SJSA1 (cell line): ENCODE results near the gene ME1. TPM values are rescaled to one million over a fixed set of nuclear protein-coding genes. Genes with fewer than 3 reads are reported as not detected.

Experiments
- DNase-seq, 2 experiments: peaks; one replicate each; pipeline ENCODE4 v3.0.0-alpha.2; 2015 to 2020; ENCODE audit warnings: low spot score in 2 of 2, low read depth in 1 of 2
- H3K27ac ChIP-seq: fragments of 250-450 bp; sonication (Bioruptor Pico); 2 replicates; pipeline ENCODE4 v1.5.1; 2020; ENCODE audit warnings: mild to moderate bottlenecking, moderate library complexity
- H3K27me3 ChIP-seq: fragments of 250-450 bp; sonication (Bioruptor Pico); replicated peaks from 2 replicates; pipeline ENCODE4 v1.5.1; 2020; ENCODE audit warnings: mild to moderate bottlenecking, moderate library complexity
- H3K36me3 ChIP-seq: fragments of 250-450 bp; sonication (Bioruptor Pico); 2 replicates; pipeline ENCODE4 v1.5.1; 2020; ENCODE audit warnings: mild to moderate bottlenecking
- H3K4me1 ChIP-seq: fragments of 250-450 bp; sonication (Bioruptor Pico); replicated peaks from 2 replicates; pipeline ENCODE4 v1.6.1; 2021; ENCODE audit warnings: mild to moderate bottlenecking
- H3K4me3 ChIP-seq: fragments of 250-450 bp; sonication (Bioruptor Pico); 2 replicates; pipeline ENCODE4 v1.5.1; 2020; ENCODE audit warnings: mild to moderate bottlenecking
- H3K9me3 ChIP-seq: fragments of 250-450 bp; sonication (Bioruptor Pico); replicated peaks from 2 replicates; pipeline ENCODE4 v1.5.1; 2020; ENCODE audit warnings: mild to moderate bottlenecking
- total RNA-seq: library from RNA; depleted of rRNA; stranded (reverse); fragments of >200 nt; shearing (Covaris generic); gene quantifications from 2 replicates; pipeline ENCODE4 v1.2.3, GENCODE V29; 2014

ME1 gene
- total RNA-seq, 1 experiment from 2014 or later = 54.7 TPM

GRCh38 chr6:83417880-83418663 is 12.8 kb downstream of the ME1 start:
- Histone ChIP-seq H3K27me3 (no peaks in the 10 kb centered on the region), H3K27ac (no peak overlapping the region), H3K4me3 (no peak overlapping the region), H3K36me3 (peaks cover 12% of the 10 kb centered on the region), H3K9me3 (no peaks in the 10 kb centered on the region), H3K4me1 (no peaks in the 10 kb centered on the region)
- DNase-seq = peak in 1 of 2 experiments; percentile 48

- DNase-seq = no peak
- Histone ChIP-seq H3K36me3 (peaks cover 9% of the 10 kb centered on the region; the same call in 1 of the 2 replicates), H3K9me3 (no peaks in the 10 kb centered on the region), H3K4me1 (no peaks in the 10 kb centered on the region), H3K27me3 (no peaks in the 10 kb centered on the region), H3K4me3 (no peak overlapping the region), H3K27ac (no peak overlapping the region)
These were observed 17.8 kb downstream of the ME1 start for GRCh38 chr6:83413068-83413467.

GRCh38 chr6:83411731-83412130 is 19.1 kb downstream of the ME1 start:
- no peak for DNase-seq
- H3K4me3 ChIP-seq = no peak overlapping the region
- H3K36me3 ChIP-seq = peaks cover 20% of the 10 kb centered on the region
- H3K27ac ChIP-seq = no peak overlapping the region
- no peaks in the 10 kb centered on the region for H3K4me1 ChIP-seq
- H3K27me3 ChIP-seq = no peaks in the 10 kb centered on the region
- no peaks in the 10 kb centered on the region for H3K9me3 ChIP-seq

- Histone ChIP-seq H3K27ac (no peak overlapping the region), H3K27me3 (no peaks in the 10 kb centered on the region), H3K4me3 (no peak overlapping the region), H3K36me3 (peaks cover 57% of the 10 kb centered on the region), H3K9me3 (no peaks in the 10 kb centered on the region), H3K4me1 (no peaks in the 10 kb centered on the region)
- no peak for DNase-seq
These were observed 27.7 kb downstream of the ME1 start for GRCh38 chr6:83403191-83403590.

- no peak overlapping the region for H3K4me3 ChIP-seq
- no peaks in the 10 kb centered on the region for H3K9me3 ChIP-seq
- H3K27me3 ChIP-seq = no peaks in the 10 kb centered on the region
- H3K27ac ChIP-seq = no peak overlapping the region
- no peak for DNase-seq
- no peaks in the 10 kb centered on the region for H3K4me1 ChIP-seq
- peaks cover 17% of the 10 kb centered on the region for H3K36me3 ChIP-seq
These were observed 41.2 kb downstream of the ME1 start for GRCh38 chr6:83389606-83390005.

GRCh38 chr6:83385473-83385872 is 45.4 kb downstream of the ME1 start:
- no peak for DNase-seq
- H3K27ac ChIP-seq = no peak overlapping the region
- H3K36me3 ChIP-seq = peaks cover 5% of the 10 kb centered on the region; the same call in 1 of the 2 replicates
- H3K27me3 ChIP-seq = no peaks in the 10 kb centered on the region
- no peak overlapping the region for H3K4me3 ChIP-seq
- no peaks in the 10 kb centered on the region for H3K4me1 ChIP-seq
- no peaks in the 10 kb centered on the region for H3K9me3 ChIP-seq

GRCh38 chr6:83384751-83385150 is 46.1 kb downstream of the ME1 start:
- H3K27me3 ChIP-seq = no peaks in the 10 kb centered on the region
- H3K9me3 ChIP-seq = no peaks in the 10 kb centered on the region
- no peaks in the 10 kb centered on the region; the same call in 1 of the 2 replicates for H3K4me1 ChIP-seq
- no peak overlapping the region for H3K27ac ChIP-seq
- H3K36me3 ChIP-seq = peaks cover 5% of the 10 kb centered on the region; the same call in 1 of the 2 replicates
- DNase-seq = no peak
- no peak overlapping the region for H3K4me3 ChIP-seq

GRCh38 chr6:83381949-83382348 is 48.9 kb downstream of the ME1 start:
- no peak for DNase-seq
- H3K4me1 ChIP-seq = peaks cover 16% of the 10 kb centered on the region
- H3K27me3 ChIP-seq = no peaks in the 10 kb centered on the region
- H3K36me3 ChIP-seq = 0 out of 2 replicates have a peak, but pooled peaks cover 2% of the 10 kb centered on the region
- H3K9me3 ChIP-seq = no peaks in the 10 kb centered on the region
- no peak overlapping the region for H3K4me3 ChIP-seq
- H3K27ac ChIP-seq = no peak overlapping the region

- DNase-seq = peak in 1 of 2 experiments; percentile 74
- Histone ChIP-seq H3K9me3 (no peaks in the 10 kb centered on the region), H3K27ac (peak overlapping the region; percentile 58), H3K36me3 (peaks cover 10% of the 10 kb centered on the region), H3K4me1 (peaks cover 16% of the 10 kb centered on the region), H3K27me3 (no peaks in the 10 kb centered on the region), H3K4me3 (no peak overlapping the region)
These were observed 52.0 kb downstream of the ME1 start for GRCh38 chr6:83378621-83379388.

- Histone ChIP-seq H3K4me3 (no peak overlapping the region), H3K27me3 (no peaks in the 10 kb centered on the region), H3K36me3 (peaks cover 24% of the 10 kb centered on the region), H3K4me1 (no peaks in the 10 kb centered on the region), H3K27ac (no peak overlapping the region), H3K9me3 (no peaks in the 10 kb centered on the region)
- DNase-seq = no peak
These were observed 59.4 kb downstream of the ME1 start for GRCh38 chr6:83371423-83371822.

- no peaks in the 10 kb centered on the region for H3K9me3 ChIP-seq
- H3K4me1 ChIP-seq = no peaks in the 10 kb centered on the region
- no peak for DNase-seq
- no peak overlapping the region for H3K4me3 ChIP-seq
- H3K27me3 ChIP-seq = no peaks in the 10 kb centered on the region
- peaks cover 24% of the 10 kb centered on the region for H3K36me3 ChIP-seq
- no peak overlapping the region for H3K27ac ChIP-seq
These were observed 60.3 kb downstream of the ME1 start for GRCh38 chr6:83370567-83370966.

- DNase-seq = no peak
- Histone ChIP-seq H3K27me3 (no peaks in the 10 kb centered on the region), H3K4me1 (no peaks in the 10 kb centered on the region), H3K36me3 (peaks cover 20% of the 10 kb centered on the region), H3K27ac (no peak overlapping the region), H3K4me3 (no peak overlapping the region), H3K9me3 (no peaks in the 10 kb centered on the region)
These were observed 61.2 kb downstream of the ME1 start for GRCh38 chr6:83369692-83370091.

GRCh38 chr6:83368577-83368976 is 62.3 kb downstream of the ME1 start:
- Histone ChIP-seq H3K36me3 (peaks cover 14% of the 10 kb centered on the region; the same call in 1 of the 2 replicates), H3K4me3 (no peak overlapping the region)
- no peak for DNase-seq

GRCh38 chr6:83367104-83367503 is 63.7 kb downstream of the ME1 start:
- Histone ChIP-seq H3K4me3 (no peak overlapping the region), H3K27me3 (no peaks in the 10 kb centered on the region), H3K36me3 (peaks cover 13% of the 10 kb centered on the region), H3K4me1 (no peaks in the 10 kb centered on the region), H3K27ac (no peak overlapping the region), H3K9me3 (no peaks in the 10 kb centered on the region)
- DNase-seq = no peak

More at GRCh38 chr6:83368577-83368976, 62.3 kb downstream of the ME1 start:
- Histone ChIP-seq H3K27ac (no peak overlapping the region), H3K4me1 (no peaks in the 10 kb centered on the region), H3K27me3 (no peaks in the 10 kb centered on the region), H3K9me3 (no peaks in the 10 kb centered on the region)
